ACHN (cell line): Measurements from ENCODE around the gene FOXO6.
A peak's percentile ranks its signal among the peaks of the same experiment; 100 is the strongest.

Source experiments
- DNase-seq: peaks from one replicate; pipeline ENCODE4 v3.0.0-alpha.2; 2015
- in situ Hi-C: cut with HindIII; loops from 2 replicates; pipeline ENCODE4 v1.10.0; 2017; ENCODE audit warnings: low sequenced_read_pairs, low pct_ligation_motif_present, low pct_unique_long_range_greater_than_20kb

FOXO6 gene

GRCh38 chr1:41360786-41361494, at the start of gene FOXO6:
FOXO6 (plus strand) TSS chr1:41361434.
- DNase-seq, result peak; percentile 95
- in situ Hi-C loops, result no loop called here

DNA sequence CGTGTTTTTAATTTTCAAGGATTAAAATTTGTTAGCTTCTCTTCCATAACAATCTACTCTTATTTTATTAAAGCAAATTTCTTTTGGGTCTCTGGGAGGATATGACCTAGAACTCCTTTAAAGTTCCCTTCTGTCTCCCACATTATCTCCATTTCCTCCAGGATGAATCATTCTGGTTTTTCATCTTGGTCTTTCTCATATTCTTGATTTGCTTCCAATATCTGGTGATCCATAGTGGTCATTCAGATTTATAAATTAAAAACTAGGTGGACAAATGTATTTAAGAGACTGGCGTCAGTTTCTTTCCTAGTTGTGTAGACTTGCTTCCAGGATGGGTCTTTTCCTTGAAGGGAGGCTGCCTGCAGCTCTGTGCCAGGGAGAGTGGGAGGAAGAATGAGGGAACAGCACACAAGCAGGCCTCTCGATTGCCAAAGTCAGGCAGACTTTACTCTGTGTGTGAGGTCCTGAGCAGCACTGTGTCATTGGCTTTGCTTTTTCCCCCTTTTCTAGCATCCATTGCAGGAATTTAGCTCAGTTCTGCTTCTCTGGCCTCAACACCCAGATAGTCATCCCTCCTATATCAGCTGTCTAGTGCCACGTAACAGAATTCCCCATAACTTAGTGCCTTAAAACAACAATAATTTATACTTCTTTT, 48.1 kb upstream of the FOXO6 start:
- no peak for DNase-seq
- in situ Hi-C loops, result no loop called here

- in situ Hi-C loops, result no loop called here
- DNase-seq, result peak; percentile 28
Measured at GRCh38 chr1:41313661-41314131, 47.5 kb upstream of the FOXO6 start.

DNA sequence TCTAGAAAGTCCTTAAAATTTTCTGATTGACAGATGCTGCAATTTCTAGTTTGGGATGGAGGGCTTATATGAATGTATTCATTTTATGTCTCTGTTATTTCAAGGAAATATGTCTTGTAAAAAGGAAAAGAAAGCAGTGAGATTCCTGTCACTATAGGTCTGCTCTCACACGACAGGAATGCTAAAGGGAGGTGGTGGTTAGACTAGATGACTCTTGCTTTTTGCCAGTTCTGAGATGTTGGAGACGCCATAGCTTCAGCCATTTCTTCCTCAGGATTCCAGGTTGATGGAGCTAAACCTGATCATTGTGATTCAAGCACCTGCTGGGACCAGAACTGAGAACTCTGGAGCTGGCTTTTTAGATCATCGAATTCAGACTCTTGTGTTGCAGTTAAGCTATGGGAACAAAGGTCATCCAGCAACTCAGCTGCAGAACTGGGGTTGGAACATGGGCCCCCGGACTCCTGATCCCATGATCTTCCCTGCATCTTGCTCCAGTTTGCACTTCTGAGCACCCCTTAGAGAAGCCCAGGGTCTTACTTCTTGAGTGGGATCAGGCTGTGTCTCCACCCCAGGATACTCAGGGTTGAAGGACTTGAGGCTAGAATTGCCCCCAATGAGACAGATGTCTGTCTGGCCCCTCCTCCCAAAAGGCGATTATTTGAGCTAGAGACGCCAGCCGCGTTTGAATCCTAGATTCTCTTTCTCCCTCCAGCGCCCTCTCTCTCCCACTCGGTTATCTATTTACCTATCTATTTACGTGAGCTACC, 46.7 kb upstream of the FOXO6 start:
- no peak for DNase-seq
- in situ Hi-C loops, result no loop called here

GRCh38 chr1:41315146-41315822, 46.0 kb upstream of the FOXO6 start:
- no peak for DNase-seq
- in situ Hi-C loops, result no loop called here

GRCh38 chr1:41315871-41316270, 45.4 kb upstream of the FOXO6 start:
- no peak for DNase-seq
- in situ Hi-C loops, result no loop called here

DNA sequence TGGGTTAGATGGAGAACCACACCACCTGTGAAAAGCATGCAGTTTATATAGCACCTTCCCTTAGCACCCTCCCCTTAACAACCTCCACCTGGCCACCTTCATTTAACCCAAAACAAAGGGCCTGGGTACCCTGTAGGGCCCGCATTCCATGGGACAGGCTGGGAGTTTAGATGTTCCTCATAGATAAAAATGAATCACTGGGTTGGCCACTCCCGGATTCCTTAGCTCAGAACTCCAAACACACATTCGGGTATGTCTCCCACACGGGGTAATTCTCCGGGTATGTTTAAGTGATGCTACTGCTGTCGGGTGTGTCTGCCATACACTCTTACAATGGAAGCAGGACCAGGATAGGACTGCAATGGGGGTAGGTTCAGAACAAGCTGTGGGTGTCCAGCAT, 43.9 kb upstream of the FOXO6 start:
- DNase-seq, result no peak
- in situ Hi-C loops, result no loop called here

- in situ Hi-C loops, result no loop called here
- no peak for DNase-seq
Measured at GRCh38 chr1:41318135-41318534, 43.1 kb upstream of the FOXO6 start.

GRCh38 chr1:41319106-41319755, 42.0 kb upstream of the FOXO6 start:
- DNase-seq, result no peak
- in situ Hi-C loops, result no loop called here

- no peak for DNase-seq
- in situ Hi-C loops, result no loop called here
Measured at GRCh38 chr1:41319807-41320711, 41.2 kb upstream of the FOXO6 start.

- in situ Hi-C loops, result no loop called here
- no peak for DNase-seq
Measured at GRCh38 chr1:41320895-41321676, 40.1 kb upstream of the FOXO6 start.

DNA sequence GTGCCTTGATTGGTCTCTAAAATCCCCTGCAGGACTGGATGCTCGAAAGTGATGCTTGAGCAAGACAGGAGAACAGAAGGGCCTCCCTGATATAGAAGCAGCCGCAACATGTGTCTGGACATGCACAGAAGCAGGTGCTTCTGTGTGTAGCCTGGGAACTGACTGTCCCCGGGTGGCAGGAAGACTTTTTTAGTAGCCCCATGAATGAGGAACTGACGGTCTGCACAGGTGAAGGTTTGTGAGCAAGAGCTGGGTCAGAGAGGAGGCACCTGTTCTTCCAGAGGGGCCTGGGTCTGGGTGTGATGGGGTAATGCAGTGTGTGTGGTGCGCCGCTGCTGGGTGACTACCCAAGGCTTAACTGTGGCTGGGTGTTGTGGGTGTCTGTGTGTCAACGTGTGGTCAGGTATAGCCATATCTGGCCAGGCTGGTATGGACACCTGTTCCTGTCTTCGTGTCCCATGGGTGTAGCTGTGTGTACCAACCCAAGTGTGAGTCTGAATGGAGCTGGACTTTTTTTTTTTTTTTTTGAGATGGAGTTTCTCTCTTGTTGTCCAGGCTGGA, 39.1 kb upstream of the FOXO6 start:
- in situ Hi-C loops, result no loop called here
- no peak for DNase-seq

DNA sequence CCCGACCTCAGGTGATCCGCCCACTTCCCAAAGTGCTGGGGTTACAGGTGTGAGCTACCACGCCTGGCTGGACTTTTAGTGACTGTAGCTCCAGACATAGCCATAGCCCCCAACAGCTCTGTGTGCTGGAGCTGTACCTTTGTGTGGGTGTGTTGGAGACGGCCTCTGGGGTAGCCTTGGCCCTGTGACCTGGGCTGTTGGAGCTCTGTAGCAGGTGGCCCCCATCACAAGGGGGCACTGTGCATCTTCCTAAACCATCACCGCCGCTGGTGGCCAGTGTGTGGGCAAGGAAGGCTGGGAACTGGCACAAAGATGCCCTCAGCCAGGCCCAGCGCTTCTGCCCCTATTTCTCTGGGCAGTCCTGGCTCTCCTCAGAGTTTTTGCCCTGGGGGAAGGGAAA, 38.4 kb upstream of the FOXO6 start:
- in situ Hi-C loops, result no loop called here
- DNase-seq, result peak; percentile 67

- in situ Hi-C loops, result no loop called here
- DNase-seq, result no peak
Measured at GRCh38 chr1:41323243-41323642, 38.0 kb upstream of the FOXO6 start.

GRCh38 chr1:41325801-41326200, 35.4 kb upstream of the FOXO6 start:
- no peak for DNase-seq
- in situ Hi-C loops, result no loop called here

DNA sequence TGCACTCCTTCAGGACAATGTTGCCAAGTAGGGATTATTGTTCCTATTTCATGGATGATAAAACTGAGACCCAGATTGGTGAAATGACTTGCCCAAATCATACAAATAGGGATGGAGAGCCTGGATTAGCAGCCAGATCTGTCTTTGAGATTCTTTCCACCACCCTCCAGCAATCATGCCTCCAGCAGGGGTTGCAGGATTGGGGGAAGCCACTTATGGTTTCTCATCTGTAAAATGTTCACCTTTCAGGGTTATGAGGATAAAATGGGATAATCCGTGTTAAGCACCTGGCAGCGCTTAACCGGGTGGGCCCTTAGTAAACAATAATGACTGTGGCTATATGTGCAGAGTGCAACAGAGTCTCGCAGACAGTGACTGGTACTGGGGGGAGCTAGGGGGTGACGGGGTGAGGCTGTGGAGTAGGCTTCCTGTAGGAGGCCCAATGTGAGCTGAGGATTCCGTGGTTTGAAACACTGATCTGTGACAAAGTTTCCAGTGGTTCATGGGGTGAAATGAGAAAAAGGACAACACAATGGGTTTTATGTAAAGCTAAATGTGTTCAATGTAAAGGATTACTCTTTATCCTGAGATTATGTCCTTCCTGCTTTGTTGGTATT, 33.7 kb upstream of the FOXO6 start:
- in situ Hi-C loops, result no loop called here
- no peak for DNase-seq
